NT2/D1 (cell line): ENCODE measurements around the gene ITSN2.

ENCODE experiments used
- DNase-seq: peaks from one replicate; pipeline ENCODE4 v3.0.0-alpha.2; 2011; ENCODE audit warnings: low read depth, low spot score
- H3K27me3 ChIP-seq: 2 replicates; pipeline ENCODE4 v1.6.0; 2011; ENCODE audit warnings: mild to moderate bottlenecking; ENCODE audit not compliant: insufficient read length, insufficient read depth
- H3K36me3 ChIP-seq: 2 replicates; pipeline ENCODE4 v1.6.1; 2011; ENCODE audit warnings: mild to moderate bottlenecking, low read length, mixed read lengths; ENCODE audit not compliant: insufficient read depth, insufficient read length
- H3K4me1 ChIP-seq: 2 replicates; pipeline ENCODE4 v1.5.1; 2011; ENCODE audit not compliant: insufficient read depth, insufficient read length
- H3K4me3 ChIP-seq: 2 replicates; pipeline ENCODE4 v1.5.1; 2011; ENCODE audit warnings: low read depth; ENCODE audit not compliant: insufficient read length
- H3K9ac ChIP-seq: 2 replicates; pipeline ENCODE4 v1.6.0; 2011; ENCODE audit warnings: low read depth; ENCODE audit not compliant: insufficient read length
- H3K9me3 ChIP-seq: 2 replicates; pipeline ENCODE4 v1.5.1; 2011; ENCODE audit warnings: mild to moderate bottlenecking, low read length; ENCODE audit not compliant: insufficient read depth
- SUZ12 ChIP-seq: IDR thresholded peaks from 2 replicates; pipeline ENCODE4 v1.6.1; 2011; ENCODE audit not compliant: insufficient read length, insufficient read depth; ENCODE audit errors: extremely low read depth
- YY1 ChIP-seq: IDR thresholded peaks from 2 replicates; pipeline ENCODE4 v1.6.1; 2011; ENCODE audit not compliant: insufficient read length, insufficient read depth
- ZNF274 ChIP-seq: IDR thresholded peaks from 2 replicates; pipeline ENCODE4 v1.6.1; 2011; ENCODE audit warnings: mild to moderate bottlenecking, low read depth, low read length

Gene ITSN2

GRCh38 chr2:24259316-24259715, 101.0 kb downstream of the ITSN2 start:
- Histone ChIP-seq H3K4me3 (no peak overlapping the region), H3K27me3 (no peaks in the 10 kb centered on the region), H3K36me3 (no peaks in the 10 kb centered on the region), H3K4me1 (no peaks in the 10 kb centered on the region), H3K9me3 (no peaks in the 10 kb centered on the region), H3K9ac (no peak overlapping the region)
- DNase-seq, result no peak
- no peak for TF ChIP-seq SUZ12
- TF ChIP-seq ZNF274, result no peak
- TF ChIP-seq YY1, result no peak

- TF ChIP-seq YY1, result no peak
- no peak for TF ChIP-seq SUZ12
- no peak for TF ChIP-seq ZNF274
- no peak for DNase-seq
- H3K27me3 ChIP-seq, result no peaks in the 10 kb centered on the region
- H3K36me3 ChIP-seq, result peaks cover 3% of the 10 kb centered on the region
- no peak overlapping the region for H3K4me3 ChIP-seq
- no peaks in the 10 kb centered on the region for H3K9me3 ChIP-seq
- H3K9ac ChIP-seq, result no peak overlapping the region
- H3K4me1 ChIP-seq, result no peaks in the 10 kb centered on the region
Observed at GRCh38 chr2:24258718-24259117, 101.6 kb downstream of the ITSN2 start.

GRCh38 chr2:24253303-24253919, 106.9 kb downstream of the ITSN2 start:
- Histone ChIP-seq H3K4me1 (no peaks in the 10 kb centered on the region), H3K9me3 (no peaks in the 10 kb centered on the region), H3K36me3 (peaks cover 6% of the 10 kb centered on the region), H3K4me3 (no peak overlapping the region), H3K9ac (no peak overlapping the region), H3K27me3 (no peaks in the 10 kb centered on the region)
- DNase-seq, result no peak
- no peak for TF ChIP-seq ZNF274
- TF ChIP-seq YY1, result no peak
- TF ChIP-seq SUZ12, result no peak

- H3K36me3 ChIP-seq, result peaks cover 13% of the 10 kb centered on the region
- no peak for DNase-seq
- H3K4me3 ChIP-seq, result no peak overlapping the region
- no peak overlapping the region for H3K9ac ChIP-seq
- TF ChIP-seq SUZ12 (no peak), ZNF274 (no peak), YY1 (no peak)
- no peaks in the 10 kb centered on the region for H3K4me1 ChIP-seq
- H3K27me3 ChIP-seq, result no peaks in the 10 kb centered on the region
- H3K9me3 ChIP-seq, result no peaks in the 10 kb centered on the region
Observed at GRCh38 chr2:24247592-24247991, 112.7 kb downstream of the ITSN2 start.

GRCh38 chr2:24247164-24247563, 113.2 kb downstream of the ITSN2 start:
- Histone ChIP-seq H3K36me3 (peaks cover 13% of the 10 kb centered on the region), H3K9me3 (no peaks in the 10 kb centered on the region), H3K9ac (no peak overlapping the region), H3K4me3 (no peak overlapping the region), H3K27me3 (no peaks in the 10 kb centered on the region), H3K4me1 (no peaks in the 10 kb centered on the region)
- DNase-seq, result no peak
- TF ChIP-seq YY1 (no peak), SUZ12 (no peak), ZNF274 (no peak)

DNA sequence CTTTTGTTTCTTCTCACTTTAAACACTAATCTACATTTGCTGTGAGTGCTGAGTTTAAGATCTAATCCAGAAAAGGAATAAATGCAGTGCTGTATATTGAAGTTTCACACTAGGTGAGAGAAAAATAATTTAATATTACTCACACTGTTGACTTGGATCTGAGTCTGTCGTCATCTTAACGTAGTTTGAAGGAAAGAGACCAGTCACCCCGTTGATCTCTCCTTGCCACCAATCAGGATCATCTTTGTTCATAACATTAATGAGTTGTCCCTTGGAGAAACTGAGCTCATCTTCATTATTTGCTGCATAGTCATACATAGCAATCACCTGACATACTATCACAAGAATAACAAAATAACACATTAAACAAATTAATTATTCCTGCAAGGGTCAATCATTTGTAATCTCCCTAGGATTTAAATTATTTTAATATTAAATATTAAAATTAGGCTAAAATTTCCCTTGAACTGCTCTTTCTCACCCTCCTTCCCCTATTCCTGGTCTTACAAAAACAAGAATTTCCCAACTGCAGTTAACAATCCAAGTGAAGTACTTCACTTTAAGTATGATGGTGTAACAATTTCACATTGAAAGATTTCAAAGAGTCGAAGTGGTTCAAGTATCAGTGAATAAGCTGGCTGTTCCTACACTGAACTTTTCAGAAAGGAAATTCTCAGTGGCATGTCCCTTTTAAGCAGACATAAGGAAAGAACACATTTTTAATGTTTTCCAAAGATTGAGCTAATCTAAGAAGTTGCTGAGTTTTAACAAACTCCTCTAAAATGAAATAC, 114.2 kb downstream of the ITSN2 start:
- no peak for DNase-seq
- H3K27me3 ChIP-seq, result no peaks in the 10 kb centered on the region
- no peak overlapping the region for H3K4me3 ChIP-seq
- peaks cover 10% of the 10 kb centered on the region for H3K36me3 ChIP-seq
- no peak overlapping the region for H3K9ac ChIP-seq
- no peak for TF ChIP-seq YY1
- TF ChIP-seq ZNF274, result no peak
- TF ChIP-seq SUZ12, result no peak
- H3K9me3 ChIP-seq, result no peaks in the 10 kb centered on the region
- H3K4me1 ChIP-seq, result no peaks in the 10 kb centered on the region

- no peak for DNase-seq
- Histone ChIP-seq H3K4me3 (no peak overlapping the region), H3K36me3 (peaks cover 7% of the 10 kb centered on the region), H3K4me1 (no peaks in the 10 kb centered on the region), H3K9me3 (no peaks in the 10 kb centered on the region), H3K9ac (no peak overlapping the region), H3K27me3 (no peaks in the 10 kb centered on the region)
- no peak for TF ChIP-seq YY1
- no peak for TF ChIP-seq ZNF274
- no peak for TF ChIP-seq SUZ12
Observed at GRCh38 chr2:24241528-24241927, 118.8 kb downstream of the ITSN2 start.
